Fibroblast of the conjunctiva (primary cell): ENCODE measurements around the gene GID8.

ENCODE experiments used
- DNase-seq: peaks from one replicate; pipeline ENCODE4 v3.0.0-alpha.2; 2010; ENCODE audit warnings: low read depth

GID8 gene

GRCh38 chr20:62938105-62938888 is at the start of gene GID8:
Gene GID8 (plus strand): TSS chr20:62938147. CDS start chr20:62941503, 3,356 bp downstream.
- no peak for DNase-seq

- no peak for DNase-seq
Observed at GRCh38 chr20:62888406-62888805, 49.5 kb upstream of the GID8 start.

DNA sequence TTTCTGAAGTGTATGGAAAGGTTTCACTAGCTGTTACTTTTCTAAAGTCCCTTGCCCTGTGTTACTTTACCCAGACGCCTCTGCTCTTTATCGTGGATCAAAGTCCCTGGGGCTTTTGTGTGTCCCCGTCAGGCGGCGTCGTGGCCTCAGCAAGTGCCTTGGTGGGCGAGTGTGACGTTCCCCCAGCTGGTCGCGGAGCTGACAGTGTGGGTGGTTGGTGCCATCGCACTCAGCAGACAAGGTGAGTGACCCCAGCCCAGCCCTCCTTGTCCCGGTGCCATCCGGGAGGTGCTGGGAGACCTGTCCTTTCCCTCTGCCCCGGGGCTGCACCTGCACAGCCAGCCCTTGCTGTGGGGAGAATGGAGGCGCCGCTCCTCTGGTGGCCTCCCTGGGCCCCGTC is 49.0 kb upstream of the GID8 start:
- no peak for DNase-seq

DNA sequence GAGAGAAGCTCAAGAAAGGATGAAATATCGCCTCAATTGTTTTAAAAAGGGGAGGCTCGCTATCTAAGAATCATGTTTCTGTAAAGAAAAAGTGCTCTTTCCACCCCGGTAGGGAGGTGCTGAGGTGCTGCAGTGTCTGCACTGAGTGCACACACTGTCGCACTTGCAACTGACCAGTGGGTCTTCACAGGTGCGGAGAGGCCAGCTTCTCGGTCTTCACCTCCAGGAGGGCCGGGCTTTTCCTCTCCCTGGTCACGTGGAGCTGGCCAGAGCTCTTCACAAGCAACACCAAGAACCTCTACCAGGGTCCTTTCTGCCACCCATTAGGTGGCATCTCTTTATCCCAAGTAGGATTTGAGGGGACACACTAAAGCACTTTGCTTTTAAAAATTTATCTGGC is 48.5 kb upstream of the GID8 start:
- no peak for DNase-seq

DNA sequence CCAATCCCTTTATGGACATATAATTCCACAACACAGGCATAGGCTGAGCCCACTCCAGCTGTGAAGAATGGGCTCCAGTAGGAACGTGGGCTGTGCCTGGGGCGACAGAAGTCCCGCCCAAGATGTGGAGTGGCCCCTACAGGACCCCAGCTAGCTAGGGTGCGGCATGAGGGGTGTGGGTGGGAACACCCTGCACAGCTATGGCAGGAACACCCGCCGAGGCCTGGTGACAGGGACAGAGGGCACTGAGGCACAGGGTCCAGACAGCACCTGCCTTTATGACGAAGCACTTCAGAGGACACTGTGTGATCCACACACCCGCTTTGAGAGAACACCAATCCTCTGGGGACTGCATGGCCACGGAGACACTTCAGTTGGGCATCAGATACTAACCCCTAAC is 48.1 kb upstream of the GID8 start:
- no peak for DNase-seq

GRCh38 chr20:62890444-62890843 is 47.5 kb upstream of the GID8 start:
- DNase-seq = no peak

DNA sequence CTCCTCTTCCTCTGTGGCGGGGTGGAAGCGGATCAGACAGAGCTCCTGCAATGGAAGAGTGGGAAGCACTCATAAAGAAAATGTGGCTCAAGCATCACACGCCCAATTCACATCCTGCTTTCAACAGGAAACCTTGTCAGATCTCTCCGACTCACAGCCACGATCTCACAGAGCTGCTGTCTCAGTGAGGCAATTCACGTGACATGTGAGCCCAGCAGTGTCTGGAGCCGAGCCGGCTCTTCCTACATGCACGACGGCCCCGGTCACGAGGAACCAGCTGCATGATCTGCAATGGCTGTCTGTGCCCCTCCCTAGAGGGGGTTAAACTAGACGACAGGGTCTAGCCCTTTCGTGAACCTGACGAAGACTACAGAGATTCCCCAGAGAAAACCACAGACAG is 46.8 kb upstream of the GID8 start:
- no peak for DNase-seq

DNA sequence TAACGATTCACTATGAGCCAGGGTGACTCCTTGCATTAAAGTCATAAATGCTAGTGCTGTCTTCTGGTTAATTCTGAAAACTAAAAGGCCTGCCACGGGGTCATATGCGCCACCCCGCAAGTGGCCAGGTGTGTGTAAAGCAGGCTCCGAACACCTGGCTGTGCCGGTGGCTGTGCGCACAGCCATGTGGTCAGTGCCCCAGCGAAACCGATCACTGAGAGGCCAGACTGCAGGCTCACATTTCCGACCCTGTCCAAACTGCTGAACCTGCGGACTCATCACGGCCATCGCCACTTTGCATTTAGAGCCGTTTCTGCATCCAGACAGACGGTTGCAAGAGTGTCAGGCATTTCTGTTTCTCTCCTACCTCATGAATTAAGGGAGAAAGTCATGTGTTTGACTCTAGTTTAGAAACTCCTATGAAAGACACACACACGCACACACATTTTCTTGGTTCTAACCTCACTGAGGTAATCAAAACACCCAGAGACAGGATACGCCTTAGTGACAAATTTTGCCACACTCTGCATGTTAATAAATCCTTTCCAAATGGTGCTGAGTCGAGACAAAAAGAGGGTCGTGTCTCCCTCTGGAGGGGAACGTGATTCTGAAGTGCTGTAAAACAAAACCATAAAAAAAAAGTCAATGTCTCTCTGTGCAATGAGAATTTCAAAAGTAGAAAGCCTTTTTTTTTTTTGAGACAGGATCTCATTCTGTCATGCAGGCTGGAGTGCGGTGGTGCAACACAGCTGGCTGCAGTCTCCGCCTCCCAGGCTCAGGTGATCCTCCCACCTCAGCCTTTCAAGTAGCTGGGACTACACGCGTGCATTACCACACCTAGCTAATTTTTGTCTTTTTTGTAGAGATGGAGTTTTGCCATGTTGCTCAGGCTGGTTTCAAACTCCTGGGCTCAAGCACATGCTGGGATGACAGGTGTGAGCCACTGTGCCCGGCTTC is 45.3 kb upstream of the GID8 start:
- DNase-seq = no peak

DNA sequence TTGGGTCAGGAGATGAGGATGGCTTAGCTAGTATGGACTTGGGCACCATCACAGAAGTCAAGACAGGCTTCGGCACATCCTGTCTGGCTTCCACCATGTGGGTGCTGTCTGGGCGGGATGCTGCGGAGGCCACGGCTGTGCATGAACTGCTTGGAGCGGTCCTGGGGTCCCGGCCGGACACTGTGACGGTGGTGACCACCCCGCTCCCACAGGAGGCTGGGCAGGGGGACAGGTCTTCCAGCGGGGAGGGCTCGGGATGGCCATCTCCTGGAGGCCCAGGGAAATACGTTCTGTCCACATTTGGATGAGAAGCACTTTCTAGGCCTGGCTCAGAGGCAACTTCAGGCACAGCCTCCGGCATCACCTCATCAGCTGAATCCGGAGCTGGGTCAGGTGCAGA is 44.2 kb upstream of the GID8 start:
- no peak for DNase-seq

GRCh38 chr20:62894261-62894660 is 43.7 kb upstream of the GID8 start:
- DNase-seq = no peak

GRCh38 chr20:62895539-62895938 is 42.4 kb upstream of the GID8 start:
- DNase-seq = no peak

DNA sequence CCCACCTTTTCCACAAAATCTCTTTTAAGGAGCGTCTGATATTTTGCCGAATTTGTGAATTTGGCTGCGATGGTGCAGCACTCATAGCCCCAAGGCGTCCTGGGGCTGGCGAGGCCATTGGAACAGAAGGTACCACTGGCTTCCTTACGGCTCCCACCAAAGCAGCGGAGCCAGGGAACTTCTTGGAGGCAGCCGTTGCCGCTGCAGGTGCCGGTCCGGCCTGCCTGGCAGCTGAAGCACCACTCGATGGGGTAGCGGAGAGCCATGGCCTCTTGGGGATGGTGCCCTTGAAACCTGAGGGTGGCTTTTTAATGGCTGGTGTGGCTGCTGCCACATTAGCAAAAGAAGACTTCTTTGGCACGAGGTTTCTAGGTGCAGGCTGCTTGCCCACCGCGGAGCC is 41.4 kb upstream of the GID8 start:
- DNase-seq = no peak

- no peak for DNase-seq
Observed at GRCh38 chr20:62897666-62898065, 40.3 kb upstream of the GID8 start.

DNA sequence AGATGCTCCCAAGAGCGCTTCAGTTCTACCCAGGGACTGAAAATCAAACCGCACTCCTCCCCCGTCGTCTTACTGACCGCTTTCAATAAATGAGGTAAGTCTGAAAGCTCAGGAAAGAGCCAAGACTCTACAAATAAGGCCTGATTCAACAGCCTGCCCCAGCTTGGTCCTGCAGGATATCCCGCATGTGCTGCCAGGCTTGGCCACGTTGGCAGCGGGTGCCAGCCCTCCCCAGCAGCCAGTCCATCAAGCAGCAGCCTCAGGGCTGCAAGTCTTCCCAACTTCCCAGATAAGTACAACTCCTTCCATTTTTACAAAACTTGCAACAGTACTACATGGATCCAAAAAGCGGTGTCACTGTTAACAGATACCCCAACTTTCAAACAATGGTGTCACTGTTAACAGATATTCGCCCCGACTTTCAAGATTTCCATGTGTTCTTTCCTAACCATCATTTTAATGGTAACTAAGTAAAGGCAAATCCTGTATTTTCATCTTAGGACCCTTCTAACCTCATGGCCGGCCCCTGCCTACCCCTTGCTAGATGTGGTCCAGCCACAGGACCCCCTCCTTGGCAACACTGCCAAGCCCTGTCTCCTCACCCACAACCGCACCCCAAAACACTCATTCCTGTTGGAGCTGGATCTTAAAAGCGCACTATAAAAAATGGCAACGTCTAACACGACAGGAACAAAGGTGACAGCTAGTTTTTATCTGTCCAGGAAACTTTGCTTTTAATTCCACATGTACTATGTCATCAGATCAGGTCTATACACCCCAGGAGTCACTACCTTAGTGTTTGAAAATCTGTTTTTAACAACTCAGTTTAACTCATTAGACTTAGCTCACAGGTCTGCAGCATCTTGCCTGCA is 39.6 kb upstream of the GID8 start:
- no peak for DNase-seq

GRCh38 chr20:62898970-62899632 is 38.8 kb upstream of the GID8 start:
- no peak for DNase-seq

DNA sequence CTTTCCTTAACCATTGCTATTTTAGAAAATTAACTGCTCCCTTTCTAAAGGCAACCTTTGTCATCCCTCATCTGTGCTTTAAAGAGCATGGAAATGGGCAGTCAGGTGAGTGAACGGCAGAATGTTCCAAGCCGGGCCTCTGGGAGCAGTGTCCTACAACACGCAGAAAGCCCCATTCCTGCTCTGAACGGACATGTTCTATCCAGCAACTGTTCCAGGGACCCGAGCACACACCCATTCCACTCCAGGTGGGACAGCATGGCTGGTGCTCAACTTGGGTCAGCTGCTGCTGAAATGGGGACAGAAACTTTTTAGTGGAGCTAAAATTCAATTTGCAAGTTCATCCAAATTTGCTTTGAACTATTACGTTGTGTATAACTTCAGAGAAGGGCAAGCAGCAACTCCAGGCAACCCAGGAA is 38.3 kb upstream of the GID8 start:
- DNase-seq = no peak

GRCh38 chr20:62900052-62900691 is 37.8 kb upstream of the GID8 start:
- DNase-seq = peak; percentile 53

DNA sequence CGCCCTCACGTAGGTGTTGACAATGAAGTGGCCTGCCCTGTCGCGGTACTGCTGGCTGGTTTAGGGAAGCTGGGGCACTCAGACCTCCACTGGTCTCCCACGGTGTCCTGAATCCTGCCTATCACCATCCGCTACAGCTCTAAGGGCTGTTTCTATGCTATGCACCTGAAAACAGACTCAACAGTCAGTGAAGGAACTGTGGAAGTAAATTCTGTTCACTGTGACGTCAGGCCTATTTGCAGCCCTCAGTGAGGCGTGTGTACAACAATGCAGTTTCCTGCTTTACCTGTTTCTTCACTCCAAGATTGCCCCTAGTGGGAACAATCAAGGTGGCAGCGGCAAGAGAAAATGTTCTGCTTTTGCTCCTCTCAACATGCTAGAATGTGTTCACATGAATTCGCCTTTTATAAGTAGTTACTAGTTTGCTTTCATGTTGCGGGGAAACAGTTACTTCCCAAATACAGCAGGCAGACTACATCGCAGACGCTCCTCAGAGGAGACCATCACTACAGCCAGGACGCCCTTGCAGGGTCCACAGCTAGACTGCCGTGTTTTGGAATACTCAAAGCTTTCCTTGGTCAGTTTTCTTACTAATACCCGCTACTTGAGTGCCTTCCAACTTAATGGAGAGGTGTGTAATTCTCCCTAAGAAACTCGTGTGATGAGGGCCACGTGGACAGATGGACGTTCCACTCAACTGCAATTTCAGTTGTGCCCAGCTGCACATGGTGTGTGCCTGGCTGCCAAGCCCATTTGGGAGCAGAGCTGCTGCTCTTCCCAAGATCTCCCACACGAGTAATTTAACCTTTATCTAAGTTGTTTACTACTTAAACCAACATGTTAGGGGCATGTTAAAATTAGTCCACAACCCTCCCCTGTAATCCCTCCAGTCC is 37.0 kb upstream of the GID8 start:
- DNase-seq = no peak

- no peak for DNase-seq
Observed at GRCh38 chr20:62901891-62902290, 36.1 kb upstream of the GID8 start.
